ENCODE results near the gene SPINK13. TPM values are rescaled to one million over a fixed set of nuclear protein-coding genes. Genes with fewer than 3 reads are reported as not detected.

The SPINK13 gene, protein sequence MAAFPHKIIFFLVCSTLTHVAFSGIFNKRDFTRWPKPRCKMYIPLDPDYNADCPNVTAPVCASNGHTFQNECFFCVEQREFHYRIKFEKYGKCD
- not detected in 2 replicates for total RNA-seq

DNA sequence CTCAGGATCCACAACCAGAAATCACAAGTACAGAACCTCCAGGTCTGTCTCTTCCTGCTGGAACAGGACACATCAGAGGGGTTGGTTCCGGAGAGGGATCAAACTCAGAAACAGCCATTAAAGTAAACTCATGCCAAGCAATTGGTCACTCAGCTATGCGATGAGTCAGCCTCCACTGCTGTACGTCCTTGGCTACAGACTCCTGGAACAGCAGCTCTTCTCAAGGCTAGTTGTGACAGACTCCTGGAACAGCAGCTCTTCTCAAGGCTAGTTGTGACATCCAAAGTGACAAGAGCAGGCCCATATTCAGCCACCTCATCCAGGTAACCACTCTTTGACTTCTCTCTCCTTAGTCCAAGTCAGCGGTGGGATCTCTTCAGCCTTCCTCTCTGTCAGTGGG is at the start of gene SPINK13:
TSS of gene SPINK13 (plus strand) at position 229 of the 400 bp plus-strand sequence. CDS start 1,279 bp downstream, outside the sequence.
- Mint-ChIP-seq H3K4me3 (no peak within 1 kb of the TSS), H3K4me1 (no peaks in the 10 kb centered on the region), H3K27me3 (peaks cover 3% of the 10 kb centered on the region), H3K9me3 (peaks cover 8% of the 10 kb centered on the region), H3K36me3 (ENCODE audit: low read depth) (no peaks in the 10 kb centered on the region), H3K27ac (no peak within 1 kb of the TSS)
- ChIA-PET CTCF (no interaction called here), POLR2A (no interaction called here)
- TF ChIP-seq, protein P1, sequence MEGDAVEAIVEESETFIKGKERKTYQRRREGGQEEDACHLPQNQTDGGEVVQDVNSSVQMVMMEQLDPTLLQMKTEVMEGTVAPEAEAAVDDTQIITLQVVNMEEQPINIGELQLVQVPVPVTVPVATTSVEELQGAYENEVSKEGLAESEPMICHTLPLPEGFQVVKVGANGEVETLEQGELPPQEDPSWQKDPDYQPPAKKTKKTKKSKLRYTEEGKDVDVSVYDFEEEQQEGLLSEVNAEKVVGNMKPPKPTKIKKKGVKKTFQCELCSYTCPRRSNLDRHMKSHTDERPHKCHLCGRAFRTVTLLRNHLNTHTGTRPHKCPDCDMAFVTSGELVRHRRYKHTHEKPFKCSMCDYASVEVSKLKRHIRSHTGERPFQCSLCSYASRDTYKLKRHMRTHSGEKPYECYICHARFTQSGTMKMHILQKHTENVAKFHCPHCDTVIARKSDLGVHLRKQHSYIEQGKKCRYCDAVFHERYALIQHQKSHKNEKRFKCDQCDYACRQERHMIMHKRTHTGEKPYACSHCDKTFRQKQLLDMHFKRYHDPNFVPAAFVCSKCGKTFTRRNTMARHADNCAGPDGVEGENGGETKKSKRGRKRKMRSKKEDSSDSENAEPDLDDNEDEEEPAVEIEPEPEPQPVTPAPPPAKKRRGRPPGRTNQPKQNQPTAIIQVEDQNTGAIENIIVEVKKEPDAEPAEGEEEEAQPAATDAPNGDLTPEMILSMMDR (IDR thresholded peaks at IDR 0.05) = no peak
- DNase-seq (no peak), ATAC-seq (ENCODE audit: low read depth) (no peak)
- intact Hi-C loops (cut with micrococcal nuclease) = no loop called here

DNA sequence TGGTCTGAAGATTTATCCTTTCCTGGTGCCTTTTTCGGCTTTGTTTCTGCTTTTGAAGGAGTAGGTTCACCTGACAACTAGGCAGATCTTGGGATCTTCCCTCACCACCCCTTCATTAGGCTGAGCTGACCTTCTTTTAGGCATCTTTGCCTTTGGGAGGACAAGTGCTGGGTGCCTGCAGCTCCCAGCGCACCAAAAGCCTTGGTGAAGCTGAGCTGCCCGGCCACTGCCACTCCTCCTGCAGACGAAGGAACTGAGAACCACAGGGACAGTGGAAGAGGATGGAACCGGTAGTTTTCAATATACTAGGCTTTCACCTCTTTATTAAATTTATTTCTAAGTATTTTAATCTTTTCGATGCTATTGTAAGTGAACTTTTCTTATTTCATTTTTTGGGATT is 47.1 kb upstream of the SPINK13 start:
- Mint-ChIP-seq H3K27me3 (peaks cover 7% of the 10 kb centered on the region), H3K36me3 (ENCODE audit: low read depth) (no peaks in the 10 kb centered on the region), H3K4me3 (no peak overlapping the region), H3K9me3 (peaks cover 8% of the 10 kb centered on the region), H3K27ac (no peak overlapping the region), H3K4me1 (no peaks in the 10 kb centered on the region)
- no peak for ATAC-seq (ENCODE audit: low read depth)
- TF ChIP-seq, protein P1 (IDR thresholded peaks at IDR 0.05) = no peak
- intact Hi-C loops (cut with micrococcal nuclease) = no loop called here
- ChIA-PET POLR2A (no interaction called here), CTCF (no interaction called here)
- no peak for DNase-seq

DNA sequence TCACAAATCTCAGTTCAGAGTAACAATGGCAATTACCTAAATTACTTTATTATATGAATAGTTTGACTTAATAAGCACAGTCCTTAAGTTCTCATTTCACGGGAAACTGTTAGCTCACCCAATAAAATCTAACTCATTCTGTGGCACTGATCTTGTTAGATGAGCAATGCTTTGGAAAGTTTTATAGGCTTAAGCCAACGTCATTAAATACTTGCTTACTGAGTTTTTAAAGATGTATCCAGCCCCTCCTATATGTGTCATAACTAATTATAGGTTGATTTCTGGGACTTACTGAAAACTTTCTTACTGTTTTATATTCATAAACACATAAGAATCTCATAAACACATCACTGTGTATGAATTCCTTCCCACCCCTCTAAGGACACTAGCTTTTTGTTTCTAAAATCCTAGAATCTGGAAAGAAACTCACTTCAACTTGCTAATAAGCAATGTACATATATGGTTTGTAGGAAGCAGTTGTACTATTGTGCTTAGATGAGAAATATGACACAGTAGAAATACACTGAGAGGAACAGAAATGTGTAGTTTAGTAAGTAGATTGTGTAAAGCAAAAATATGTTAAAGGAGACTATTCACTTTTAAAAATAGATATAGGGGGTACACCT is 44.4 kb upstream of the SPINK13 start:
- H3K4me3 Mint-ChIP-seq = no peak overlapping the region
- POLR2A ChIA-PET = no interaction called here
- intact Hi-C loops (cut with micrococcal nuclease) = no loop called here
- DNase-seq (no peak), ATAC-seq (ENCODE audit: low read depth) (no peak)
- no peak overlapping the region for H3K27ac Mint-ChIP-seq
- no peaks in the 10 kb centered on the region for H3K36me3 Mint-ChIP-seq (ENCODE audit: low read depth)
- no peaks in the 10 kb centered on the region for H3K4me1 Mint-ChIP-seq
- CTCF ChIA-PET = no interaction called here
- H3K9me3 Mint-ChIP-seq = peaks cover 2% of the 10 kb centered on the region
- TF ChIP-seq, protein P1 (IDR thresholded peaks at IDR 0.05) = no peak
- H3K27me3 Mint-ChIP-seq = peaks cover 7% of the 10 kb centered on the region

DNA sequence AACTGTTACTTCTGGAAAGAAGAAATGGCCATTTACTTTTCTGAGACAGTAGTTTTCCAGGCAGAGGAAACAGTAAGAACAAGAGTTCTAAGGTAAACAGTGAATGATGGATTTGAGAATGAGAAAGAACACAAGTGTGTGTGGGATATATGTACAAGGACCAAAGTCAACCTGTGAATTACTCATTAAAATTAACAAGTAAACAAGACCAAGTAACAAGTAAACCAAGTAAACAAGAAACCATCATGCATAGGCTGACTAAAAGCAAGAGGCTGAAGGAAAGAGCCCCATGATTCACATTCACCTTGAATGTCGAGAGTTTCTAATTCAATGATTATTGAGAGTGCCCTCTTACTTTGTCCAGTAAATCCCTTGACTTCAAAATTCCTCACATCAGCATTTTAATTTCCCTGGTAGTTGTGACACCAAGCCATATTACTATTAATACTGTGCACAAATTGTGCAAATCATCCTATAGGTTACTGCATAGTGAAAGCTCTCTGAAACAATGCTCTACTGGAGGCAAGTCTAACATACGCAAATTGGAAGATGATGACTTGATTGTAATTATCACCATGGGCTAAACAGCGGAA is 40.1 kb upstream of the SPINK13 start:
- Mint-ChIP-seq H3K9me3 (no peaks in the 10 kb centered on the region), H3K4me1 (no peaks in the 10 kb centered on the region), H3K27me3 (peaks cover 2% of the 10 kb centered on the region), H3K27ac (no peak overlapping the region), H3K36me3 (ENCODE audit: low read depth) (no peaks in the 10 kb centered on the region), H3K4me3 (no peak overlapping the region)
- TF ChIP-seq, protein P1 (IDR thresholded peaks at IDR 0.05) = no peak
- ATAC-seq (ENCODE audit: low read depth) (no peak), DNase-seq (no peak)
- ChIA-PET CTCF (no interaction called here), POLR2A (no interaction called here)
- intact Hi-C loops (cut with micrococcal nuclease) = no loop called here

DNA sequence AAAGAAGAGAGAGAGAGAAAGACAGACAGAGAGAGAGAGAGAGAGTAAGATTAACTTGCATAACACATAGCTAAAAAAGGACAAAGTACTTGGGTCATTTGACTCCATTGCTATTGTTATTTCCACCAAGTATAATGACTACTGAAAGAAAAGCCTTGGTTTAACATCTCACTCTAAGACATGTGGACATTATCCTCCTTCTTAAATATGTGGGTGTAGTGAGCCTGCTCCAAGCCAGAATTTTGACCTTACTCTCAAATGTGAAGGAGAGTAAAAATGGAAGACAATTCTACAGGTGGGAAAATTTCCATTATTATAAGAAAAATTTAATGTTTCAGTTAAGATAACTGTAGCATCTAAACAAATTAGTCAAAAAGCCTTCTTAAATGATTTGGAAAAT is 38.8 kb upstream of the SPINK13 start:
- Mint-ChIP-seq H3K36me3 (ENCODE audit: low read depth) (no peaks in the 10 kb centered on the region), H3K27ac (no peak overlapping the region), H3K9me3 (no peaks in the 10 kb centered on the region), H3K4me1 (no peaks in the 10 kb centered on the region), H3K4me3 (no peak overlapping the region), H3K27me3 (peaks cover 2% of the 10 kb centered on the region)
- DNase-seq (no peak), ATAC-seq (ENCODE audit: low read depth) (no peak)
- POLR2A ChIA-PET = no interaction called here
- CTCF ChIA-PET = no interaction called here
- TF ChIP-seq, protein P1 (IDR thresholded peaks at IDR 0.05) = no peak
- intact Hi-C loops (cut with micrococcal nuclease) = no loop called here

All from activated B cell treated with CpG ODN at 0.5 μM for 24 hours (primary cell).